Measurements from ENCODE around the gene ZBTB20. TPM values are rescaled to one million over a fixed set of nuclear protein-coding genes. Genes with fewer than 3 reads are reported as not detected.

Gene ZBTB20
- total RNA-seq, 4 donors from 2014 or later = 46.1 to 102 (median 81.9) TPM

DNA sequence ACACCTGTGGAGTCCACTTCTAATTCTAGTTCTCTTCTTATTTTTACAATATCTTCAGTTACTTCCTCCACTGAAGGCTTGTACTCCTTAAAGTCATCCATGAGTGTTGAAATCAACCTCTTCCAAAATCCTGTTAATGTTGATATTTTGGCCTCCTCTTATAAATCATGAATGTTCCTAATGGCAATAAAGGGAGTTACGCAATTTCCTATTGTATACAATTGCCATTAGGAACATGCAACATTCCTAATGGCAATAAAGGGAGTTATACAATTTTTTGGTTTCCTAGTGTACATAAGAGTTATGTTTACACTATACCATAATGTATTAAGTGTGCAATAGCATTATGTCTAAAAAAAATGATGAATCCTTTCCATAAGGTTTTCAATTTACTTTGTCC, 862.4 kb downstream of the ZBTB20 start:
- ATAC-seq (ENCODE audit: low FRiP score) (no peak), DNase-seq (ENCODE audit: low spot score) (no peak)
- TF ChIP-seq, protein P1, sequence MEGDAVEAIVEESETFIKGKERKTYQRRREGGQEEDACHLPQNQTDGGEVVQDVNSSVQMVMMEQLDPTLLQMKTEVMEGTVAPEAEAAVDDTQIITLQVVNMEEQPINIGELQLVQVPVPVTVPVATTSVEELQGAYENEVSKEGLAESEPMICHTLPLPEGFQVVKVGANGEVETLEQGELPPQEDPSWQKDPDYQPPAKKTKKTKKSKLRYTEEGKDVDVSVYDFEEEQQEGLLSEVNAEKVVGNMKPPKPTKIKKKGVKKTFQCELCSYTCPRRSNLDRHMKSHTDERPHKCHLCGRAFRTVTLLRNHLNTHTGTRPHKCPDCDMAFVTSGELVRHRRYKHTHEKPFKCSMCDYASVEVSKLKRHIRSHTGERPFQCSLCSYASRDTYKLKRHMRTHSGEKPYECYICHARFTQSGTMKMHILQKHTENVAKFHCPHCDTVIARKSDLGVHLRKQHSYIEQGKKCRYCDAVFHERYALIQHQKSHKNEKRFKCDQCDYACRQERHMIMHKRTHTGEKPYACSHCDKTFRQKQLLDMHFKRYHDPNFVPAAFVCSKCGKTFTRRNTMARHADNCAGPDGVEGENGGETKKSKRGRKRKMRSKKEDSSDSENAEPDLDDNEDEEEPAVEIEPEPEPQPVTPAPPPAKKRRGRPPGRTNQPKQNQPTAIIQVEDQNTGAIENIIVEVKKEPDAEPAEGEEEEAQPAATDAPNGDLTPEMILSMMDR (IDR thresholded peaks at IDR 0.05) = no peak

Small RNA genes within 50 kb of the gene (small RNA-seq; reads per million reads assigned to genes)
- gene MIR4796 = not detected

Data from omental fat pad (tissue), 4 donors.